Skeletal muscle tissue (tissue), 4 donors: Measurements from ENCODE around the gene CYTH4. TPM values are rescaled to one million over a fixed set of nuclear protein-coding genes. Genes with fewer than 3 reads are reported as not detected.

ENCODE experiments used
- H3K27ac ChIP-seq: one replicate; pipeline ENCODE4 v1.7.0; 2013; ENCODE audit warnings: mild to moderate bottlenecking, low read depth, low read length, inconsistent platforms
- H3K27me3 ChIP-seq, 3 donors: one replicate each; pipeline ENCODE4 v1.7.0; 2013; ENCODE audit warnings: low read length in 3 of 3; ENCODE audit not compliant: control insufficient read depth in 3 of 3, insufficient read depth in 3 of 3
- H3K36me3 ChIP-seq, 3 donors: one replicate each; pipeline ENCODE4 v1.7.0; 2013; ENCODE audit warnings: low read length in 3 of 3; ENCODE audit not compliant: control insufficient read depth in 3 of 3, insufficient read depth in 3 of 3
- H3K4me1 ChIP-seq, 3 donors: one replicate each; pipeline ENCODE4 v1.7.0; 2013; ENCODE audit warnings: low read length in 3 of 3, mild to moderate bottlenecking in 3 of 3; ENCODE audit not compliant: control insufficient read depth in 3 of 3, insufficient read depth in 3 of 3
- H3K4me3 ChIP-seq, 3 donors: one replicate each; pipeline ENCODE4 v1.7.0; 2013; ENCODE audit warnings: low read length in 3 of 3
- H3K9ac ChIP-seq, 3 donors: one replicate each; pipeline ENCODE4 v1.7.0; 2013; ENCODE audit warnings: low read length in 3 of 3, mild to moderate bottlenecking in 3 of 3, moderate library complexity in 2 of 3, low read depth in 1 of 3
- H3K9me3 ChIP-seq, 3 donors: one replicate each; pipeline ENCODE4 v1.7.0; 2013; ENCODE audit warnings: low read length in 3 of 3; ENCODE audit not compliant: control insufficient read depth in 3 of 3
- total RNA-seq: library from RNA; depleted of rRNA; stranded (reverse); fragments of >200 nt; gene quantifications from one replicate; pipeline ENCODE4 v1.2.3, GENCODE V29; 2014
- donor health status: Osteomylitis.

Gene CYTH4
- total RNA-seq, 1 donor from 2014 or later, result 12.0 TPM

GRCh38 chr22:37343863-37344734 is 61.8 kb downstream of the CYTH4 start:
- Histone ChIP-seq H3K4me1 (no peaks in the 10 kb centered on the region), H3K27ac (no peak overlapping the region), H3K4me3 (no peak overlapping the region), H3K9me3 (no peaks in the 10 kb centered on the region), H3K36me3 (no peaks in the 10 kb centered on the region), H3K9ac (no peak overlapping the region), H3K27me3 (peaks cover 44 to 49% (median 44%) of the 10 kb centered on the region in 3 donors)

DNA sequence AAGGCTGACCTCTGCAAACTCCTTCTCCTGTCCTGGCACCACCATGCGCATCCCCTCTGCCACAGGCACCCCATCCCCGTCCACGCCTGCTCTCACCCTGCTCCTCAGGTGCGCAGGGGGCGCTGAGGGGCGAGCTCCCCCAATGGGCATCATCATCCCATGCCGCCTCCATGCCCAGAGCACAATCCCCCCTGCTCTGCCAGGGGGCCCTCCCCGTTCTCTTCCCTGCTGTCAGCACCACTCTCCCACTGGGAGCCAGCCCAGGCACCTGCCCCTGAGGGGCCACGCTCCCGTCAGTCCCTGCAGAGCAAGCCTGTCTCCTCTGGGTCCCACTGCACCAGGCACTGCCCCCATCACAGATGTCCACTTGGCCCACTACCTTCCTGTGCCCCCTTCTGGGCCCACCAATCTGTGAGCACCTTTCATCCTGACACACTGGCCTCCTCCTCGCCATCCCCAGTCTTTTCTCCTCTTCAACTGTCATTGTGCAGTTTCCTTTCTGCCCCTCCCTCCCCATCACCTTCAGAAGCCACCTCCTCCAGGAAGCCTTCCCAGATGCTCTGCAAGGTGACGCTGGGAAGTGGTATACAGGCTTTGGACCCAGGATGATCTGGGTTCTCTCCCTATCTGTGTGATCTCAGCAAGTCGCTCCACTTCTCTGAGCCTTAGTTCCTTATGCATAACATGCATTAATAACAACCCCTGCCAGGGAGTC is 62.6 kb downstream of the CYTH4 start:
- no peak overlapping the region for H3K4me3 ChIP-seq
- no peaks in the 10 kb centered on the region for H3K36me3 ChIP-seq
- H3K27ac ChIP-seq, result no peak overlapping the region
- H3K9me3 ChIP-seq, result no peaks in the 10 kb centered on the region
- no peak overlapping the region for H3K9ac ChIP-seq
- H3K4me1 ChIP-seq, result no peaks in the 10 kb centered on the region
- peaks cover 36 to 41% (median 36%) of the 10 kb centered on the region in 3 donors for H3K27me3 ChIP-seq

GRCh38 chr22:37345863-37346504 is 63.7 kb downstream of the CYTH4 start:
- Histone ChIP-seq H3K4me1 (no peaks in the 10 kb centered on the region), H3K9me3 (no peaks in the 10 kb centered on the region), H3K36me3 (no peaks in the 10 kb centered on the region), H3K4me3 (no peak overlapping the region), H3K27ac (no peak overlapping the region), H3K9ac (no peak overlapping the region), H3K27me3 (peaks cover 27 to 38% (median 30%) of the 10 kb centered on the region in 3 donors)

DNA sequence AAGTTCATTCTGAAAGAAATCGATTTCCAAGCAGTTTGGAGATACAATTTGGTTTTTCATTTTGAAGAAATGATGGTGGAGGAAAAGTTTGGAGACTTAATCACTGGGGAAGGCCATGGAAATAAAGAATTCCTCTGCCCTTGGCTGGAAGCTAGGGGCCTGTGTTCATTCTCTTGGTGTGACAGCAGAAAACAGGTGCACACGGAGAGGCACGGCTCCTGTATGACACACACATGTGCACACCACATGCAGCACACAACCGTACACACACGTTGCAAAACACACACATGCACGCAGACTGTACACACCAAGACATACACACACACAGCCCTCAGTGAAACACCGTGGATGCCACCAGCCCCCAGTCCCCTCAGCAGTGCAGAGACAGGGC is 64.2 kb downstream of the CYTH4 start:
- no peak overlapping the region for H3K4me3 ChIP-seq
- no peaks in the 10 kb centered on the region for H3K9me3 ChIP-seq
- H3K27ac ChIP-seq, result no peak overlapping the region
- H3K27me3 ChIP-seq, result peaks cover 22 to 36% (median 25%) of the 10 kb centered on the region in 3 donors
- H3K4me1 ChIP-seq, result no peaks in the 10 kb centered on the region
- H3K9ac ChIP-seq, result no peak overlapping the region
- H3K36me3 ChIP-seq, result no peaks in the 10 kb centered on the region

DNA sequence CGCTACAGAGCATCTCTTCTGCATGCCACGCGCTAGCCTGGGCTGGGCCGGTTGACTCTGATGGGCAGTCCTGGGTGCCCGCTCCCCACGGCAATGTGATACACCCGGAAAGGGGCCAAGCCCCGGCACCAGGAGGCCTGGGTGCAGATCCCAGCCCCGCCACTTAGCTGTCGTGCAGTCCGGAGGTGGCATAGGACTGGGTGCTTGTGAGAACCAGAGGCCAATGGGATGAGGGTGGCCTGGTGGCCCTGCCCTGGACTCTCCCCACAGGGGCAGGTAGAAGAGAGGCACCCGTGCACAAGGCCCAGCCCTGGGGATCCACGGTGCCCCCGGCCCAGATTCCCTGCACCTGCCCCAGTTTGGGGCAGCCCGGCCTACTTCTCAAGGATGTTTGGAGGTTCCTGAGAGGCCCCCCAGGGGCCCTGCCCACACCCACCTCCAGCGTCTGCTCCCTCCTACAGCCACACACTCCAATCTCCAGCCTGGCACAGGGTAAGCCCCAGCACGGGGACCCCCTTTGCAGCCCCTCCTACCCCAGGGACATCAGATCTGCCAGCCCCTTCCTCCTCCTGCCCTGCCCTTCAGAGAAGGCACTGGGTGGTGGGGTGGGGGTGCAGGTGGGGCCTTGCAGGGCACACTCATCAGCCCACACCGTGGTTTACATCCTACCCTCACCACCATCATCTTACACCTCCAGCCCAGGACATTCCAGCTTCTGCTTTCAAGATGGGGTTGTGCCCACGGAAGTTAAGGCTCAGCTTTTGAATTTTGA is 66.9 kb downstream of the CYTH4 start:
- Histone ChIP-seq H3K9me3 (no peaks in the 10 kb centered on the region), H3K36me3 (no peaks in the 10 kb centered on the region), H3K4me3 (no peak overlapping the region), H3K27me3 (peaks cover 14 to 34% (median 31%) of the 10 kb centered on the region in 3 donors), H3K9ac (no peak overlapping the region), H3K4me1 (no peaks in the 10 kb centered on the region), H3K27ac (no peak overlapping the region)

GRCh38 chr22:37351232-37351631 is 68.9 kb downstream of the CYTH4 start:
- Histone ChIP-seq H3K4me1 (no peaks in the 10 kb centered on the region), H3K9me3 (no peaks in the 10 kb centered on the region), H3K4me3 (no peak overlapping the region), H3K27me3 (peaks cover 15 to 42% (median 40%) of the 10 kb centered on the region in 3 donors), H3K27ac (no peak overlapping the region), H3K9ac (no peak overlapping the region), H3K36me3 (no peaks in the 10 kb centered on the region)

- Histone ChIP-seq H3K27me3 (peaks cover 26 to 46% (median 45%) of the 10 kb centered on the region in 3 donors), H3K27ac (no peak overlapping the region)
These were observed 70.2 kb downstream of the CYTH4 start for GRCh38 chr22:37352481-37352880.

DNA sequence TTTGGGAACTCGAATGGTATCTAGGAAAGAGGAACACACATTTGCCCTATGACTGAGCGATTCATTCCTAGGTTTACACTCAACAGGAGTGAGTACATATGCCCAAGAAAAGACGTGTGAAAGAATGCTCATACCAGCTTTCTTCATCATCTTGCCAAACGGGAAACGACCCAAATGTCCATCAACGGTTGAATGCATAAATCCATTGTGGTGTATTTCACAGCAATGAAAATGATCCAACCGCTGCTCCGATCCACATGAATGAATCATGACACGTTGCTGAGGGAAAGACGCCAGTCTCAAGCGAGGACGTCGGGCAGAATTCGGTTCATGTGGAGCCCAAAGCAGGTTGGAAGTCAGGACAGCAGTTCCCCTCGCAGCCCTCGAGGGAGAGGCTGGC is 71.5 kb downstream of the CYTH4 start:
- Histone ChIP-seq H3K27ac (no peak overlapping the region), H3K36me3 (no peaks in the 10 kb centered on the region), H3K4me3 (no peak overlapping the region), H3K27me3 (peaks cover 34 to 56% (median 52%) of the 10 kb centered on the region in 3 donors), H3K9me3 (no peaks in the 10 kb centered on the region), H3K9ac (no peak overlapping the region), H3K4me1 (no peaks in the 10 kb centered on the region)

More at GRCh38 chr22:37352481-37352880, 70.2 kb downstream of the CYTH4 start:
- Histone ChIP-seq H3K4me1 (no peaks in the 10 kb centered on the region), H3K9me3 (no peaks in the 10 kb centered on the region), H3K36me3 (no peaks in the 10 kb centered on the region), H3K9ac (no peak overlapping the region), H3K4me3 (no peak overlapping the region)

- Histone ChIP-seq H3K27me3 (peaks cover 35 to 59% (median 55%) of the 10 kb centered on the region in 3 donors), H3K9me3 (no peaks in the 10 kb centered on the region), H3K4me3 (no peak overlapping the region), H3K36me3 (no peaks in the 10 kb centered on the region), H3K9ac (no peak overlapping the region), H3K4me1 (no peaks in the 10 kb centered on the region), H3K27ac (no peak overlapping the region)
These were observed 72.0 kb downstream of the CYTH4 start for GRCh38 chr22:37354261-37354660.
